ENCODE measurements around the gene WASHC4.

GRCh38 chr12:105091476-105092206 is 15.9 kb upstream of the WASHC4 start:
- TF ChIP-seq, protein P1, sequence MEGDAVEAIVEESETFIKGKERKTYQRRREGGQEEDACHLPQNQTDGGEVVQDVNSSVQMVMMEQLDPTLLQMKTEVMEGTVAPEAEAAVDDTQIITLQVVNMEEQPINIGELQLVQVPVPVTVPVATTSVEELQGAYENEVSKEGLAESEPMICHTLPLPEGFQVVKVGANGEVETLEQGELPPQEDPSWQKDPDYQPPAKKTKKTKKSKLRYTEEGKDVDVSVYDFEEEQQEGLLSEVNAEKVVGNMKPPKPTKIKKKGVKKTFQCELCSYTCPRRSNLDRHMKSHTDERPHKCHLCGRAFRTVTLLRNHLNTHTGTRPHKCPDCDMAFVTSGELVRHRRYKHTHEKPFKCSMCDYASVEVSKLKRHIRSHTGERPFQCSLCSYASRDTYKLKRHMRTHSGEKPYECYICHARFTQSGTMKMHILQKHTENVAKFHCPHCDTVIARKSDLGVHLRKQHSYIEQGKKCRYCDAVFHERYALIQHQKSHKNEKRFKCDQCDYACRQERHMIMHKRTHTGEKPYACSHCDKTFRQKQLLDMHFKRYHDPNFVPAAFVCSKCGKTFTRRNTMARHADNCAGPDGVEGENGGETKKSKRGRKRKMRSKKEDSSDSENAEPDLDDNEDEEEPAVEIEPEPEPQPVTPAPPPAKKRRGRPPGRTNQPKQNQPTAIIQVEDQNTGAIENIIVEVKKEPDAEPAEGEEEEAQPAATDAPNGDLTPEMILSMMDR (IDR thresholded peaks at IDR 0.05; ENCODE audit: low read depth, low read length, poor library complexity, severe bottlenecking): no peak
- no peak for TF ChIP-seq EZH2phosphoT487 (IDR thresholded peaks at IDR 0.05; ENCODE audit: borderline replicate concordance, low read length)
